Superior temporal gyrus (tissue), 1 donor: ENCODE measurements around the gene NFIX.

Experiments used
- DNase-seq: peaks from one replicate; pipeline ENCODE4 v3.0.0-alpha.2; 2016; ENCODE audit errors: extremely low spot score

The NFIX gene

DNA sequence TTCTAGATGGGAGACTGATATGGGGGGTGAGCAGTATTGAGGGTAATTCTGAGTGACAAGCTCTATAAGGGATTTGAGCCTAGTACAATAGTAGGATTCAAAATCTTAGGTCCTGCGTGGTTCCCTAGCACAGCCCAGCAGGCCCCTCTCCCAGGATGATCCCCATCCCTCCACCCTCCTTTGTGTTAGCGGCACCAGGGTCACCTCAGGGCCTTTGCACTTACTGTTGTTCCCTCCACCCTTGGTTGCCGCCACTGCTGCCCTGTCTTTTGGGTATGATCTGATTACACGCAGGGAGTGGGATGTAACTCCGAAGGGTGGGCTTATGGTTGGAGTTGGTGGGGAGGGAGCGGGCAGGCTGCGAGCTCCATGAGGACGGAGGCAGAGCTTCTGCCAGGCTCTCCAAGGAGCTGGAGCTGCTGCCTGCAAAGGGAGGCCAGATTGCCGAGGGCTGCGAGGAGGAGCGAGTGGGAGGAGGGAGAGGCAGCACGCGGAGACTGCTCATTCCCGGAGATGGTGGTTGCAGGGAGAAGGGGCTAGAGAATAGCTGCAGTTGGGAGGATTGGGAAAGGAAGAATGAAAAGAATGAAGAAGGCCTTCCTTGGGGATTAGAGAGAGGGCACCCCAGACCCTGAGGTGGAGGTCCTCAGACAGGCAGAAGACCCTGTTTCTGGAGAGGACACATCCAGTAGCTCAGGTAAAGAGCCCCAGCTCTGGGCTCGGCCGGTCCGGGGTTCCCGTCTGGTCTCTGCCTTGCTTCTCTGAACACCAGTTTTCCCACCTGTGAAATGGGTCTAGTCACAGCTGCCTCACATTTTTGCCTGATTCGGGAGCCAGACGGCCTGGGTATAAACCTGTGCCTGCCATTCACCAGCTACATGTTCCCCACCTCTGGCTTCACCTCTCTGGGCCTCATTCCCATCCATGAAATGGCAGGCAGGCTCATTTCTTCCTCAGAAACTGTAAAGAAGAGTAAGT is 128.0 kb downstream of the NFIX start:
- DNase-seq = no peak

DNA sequence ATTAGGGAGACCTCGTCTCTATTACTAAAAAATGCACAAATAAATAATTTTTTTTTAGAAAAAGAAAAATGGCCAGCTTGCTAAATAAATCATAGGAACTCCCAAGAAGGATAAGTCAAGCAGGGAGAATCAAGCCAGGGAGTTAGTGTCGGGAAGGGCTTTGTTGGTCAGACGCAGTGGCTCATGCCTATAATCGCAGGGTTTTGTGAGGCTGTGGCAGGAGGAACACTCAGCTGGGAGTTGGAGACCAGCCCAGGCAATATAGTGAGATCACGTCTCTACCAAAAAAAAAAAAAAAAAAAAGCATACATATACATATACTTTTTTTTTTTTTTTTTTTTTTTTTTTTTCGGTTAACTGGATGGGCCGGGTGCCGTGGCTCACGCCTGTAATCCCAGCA is 131.8 kb downstream of the NFIX start:
- no peak for DNase-seq

DNA sequence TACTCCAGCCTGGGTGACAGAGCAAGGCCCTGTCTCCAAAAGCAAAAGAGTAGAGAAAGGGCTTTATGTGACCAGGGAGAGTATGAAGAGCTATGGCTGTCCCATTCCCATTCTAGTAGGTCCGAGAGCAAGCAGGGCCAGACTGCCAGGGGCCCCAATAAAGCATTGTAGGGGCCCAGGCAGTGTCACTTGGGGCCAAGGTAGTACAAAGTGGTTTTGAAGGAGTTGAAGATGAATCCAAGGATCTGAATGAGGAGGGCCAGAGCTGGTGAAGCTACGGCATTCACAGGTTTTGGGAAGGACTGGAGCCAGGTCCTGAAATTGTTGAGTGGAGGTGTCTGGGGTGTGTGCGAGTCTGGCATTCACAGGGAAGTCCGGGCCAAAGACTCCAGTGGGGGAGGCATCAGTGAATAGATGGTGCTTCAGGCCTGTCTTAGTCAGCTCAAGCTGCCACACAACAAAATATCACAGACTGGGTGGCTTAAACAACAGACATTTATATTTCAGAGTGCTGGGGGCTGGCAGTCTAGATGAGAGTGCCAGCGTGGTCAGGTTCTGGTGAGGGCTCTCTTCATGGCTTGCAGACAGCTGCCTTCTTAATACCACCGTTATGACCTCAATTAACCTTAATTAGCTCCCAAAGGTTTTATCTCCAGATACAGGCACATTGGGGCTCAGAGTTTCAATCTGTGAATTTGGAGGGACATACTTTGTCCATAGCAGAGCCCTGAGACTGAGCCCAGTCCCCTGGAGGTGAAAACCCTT is 132.7 kb downstream of the NFIX start:
- DNase-seq = no peak

DNA sequence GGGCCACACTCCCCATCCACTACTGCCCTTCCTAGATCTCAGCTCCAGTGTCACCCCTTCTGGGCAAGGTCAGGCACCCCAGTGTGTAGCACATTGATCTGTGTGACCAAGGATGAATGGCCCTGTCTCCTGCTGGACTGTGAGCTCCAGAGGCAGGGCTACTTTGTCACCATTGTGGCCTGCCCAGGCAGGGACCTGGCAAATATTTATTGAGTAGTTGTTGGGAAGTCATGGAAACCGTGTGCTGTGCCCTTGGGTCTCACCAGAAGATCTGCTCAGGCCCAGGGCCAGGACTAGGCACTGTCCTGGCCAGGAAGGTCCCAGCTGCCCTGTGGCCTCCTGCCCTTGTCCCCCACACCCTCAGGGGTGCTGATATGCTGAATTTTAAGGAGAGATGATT is 133.3 kb downstream of the NFIX start:
- no peak for DNase-seq

DNA sequence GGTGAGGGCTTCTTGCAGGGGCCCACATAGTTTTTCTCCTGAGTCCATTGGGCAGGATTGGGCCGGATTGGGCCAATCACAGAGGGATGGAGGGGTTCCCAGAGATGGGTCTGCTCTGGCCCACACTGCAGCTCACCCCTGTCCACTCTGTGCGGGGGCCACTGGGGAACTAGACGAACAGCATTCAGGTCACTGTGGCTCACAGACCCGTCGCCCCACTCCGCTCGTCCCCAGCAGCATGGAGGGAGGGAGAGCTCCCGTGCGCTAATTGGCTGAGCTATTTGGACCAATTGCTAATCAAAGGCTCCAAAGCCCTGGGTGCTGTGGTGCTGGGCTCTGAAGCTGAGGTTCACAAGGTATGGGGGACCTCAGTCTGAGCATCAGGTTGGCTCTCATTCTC is 134.1 kb downstream of the NFIX start:
- DNase-seq = no peak

DNA sequence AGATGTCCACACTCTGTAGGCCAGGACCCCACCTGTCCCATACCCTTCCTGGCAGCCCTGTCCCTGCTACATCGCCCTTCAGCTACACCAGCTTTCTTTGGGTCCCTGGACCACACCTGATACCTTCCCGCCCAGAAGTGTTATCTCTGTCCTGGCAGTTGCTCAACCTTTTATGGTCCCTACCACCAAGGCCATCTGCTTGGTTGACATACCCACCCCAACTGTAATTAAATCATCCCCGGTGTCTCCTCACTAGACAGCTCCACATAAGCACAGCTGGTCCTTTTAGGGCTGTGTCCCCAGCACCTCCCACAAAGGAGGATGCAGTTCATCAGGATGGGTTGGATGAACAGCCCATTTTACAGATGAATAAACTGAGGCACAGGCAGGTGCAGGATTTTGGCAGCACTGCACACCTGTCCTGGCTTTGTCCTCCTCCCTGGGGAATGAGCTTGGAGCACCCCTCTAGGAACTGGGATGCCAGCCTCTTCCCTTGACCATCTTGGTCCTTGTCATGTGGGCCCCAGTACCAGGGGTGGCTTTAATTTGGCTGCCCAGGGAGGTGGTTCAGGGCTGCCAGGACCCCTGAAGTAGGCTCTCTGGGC is 135.7 kb downstream of the NFIX start:
- DNase-seq = no peak

DNA sequence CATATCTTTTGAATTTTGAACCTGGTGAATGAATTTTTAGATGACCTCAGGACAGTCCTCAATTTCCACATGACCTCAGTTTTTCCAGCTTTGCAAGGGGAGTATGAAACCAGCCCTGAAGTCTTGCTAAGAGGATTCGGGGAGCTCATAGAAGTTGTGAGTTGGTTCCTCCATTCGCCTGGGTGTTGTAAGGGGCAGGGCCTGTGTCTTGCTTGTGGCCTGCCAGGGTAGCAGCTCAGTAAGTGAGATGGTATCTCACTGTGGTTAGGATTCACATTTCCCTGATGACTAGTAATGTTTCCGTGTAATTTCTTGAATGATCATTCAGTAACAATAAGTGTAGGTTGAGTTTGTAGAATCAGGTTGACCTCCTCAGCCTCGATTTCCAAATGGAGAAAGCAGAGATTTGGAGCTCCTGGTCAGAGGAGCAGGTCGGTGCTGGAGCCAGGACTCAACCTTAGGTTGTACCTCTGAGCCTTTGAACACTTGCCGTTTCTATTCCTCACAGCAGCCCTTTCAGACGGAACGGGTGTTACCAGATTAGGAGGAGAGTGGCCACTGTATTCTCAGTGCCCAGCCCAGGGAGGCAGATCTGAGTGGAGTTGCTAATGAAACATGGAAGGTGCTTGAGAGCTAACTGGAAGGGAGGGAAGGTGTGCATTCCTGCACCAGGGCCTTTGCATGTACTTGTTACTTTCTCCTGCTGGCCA is 137.4 kb downstream of the NFIX start:
- DNase-seq = no peak

DNA sequence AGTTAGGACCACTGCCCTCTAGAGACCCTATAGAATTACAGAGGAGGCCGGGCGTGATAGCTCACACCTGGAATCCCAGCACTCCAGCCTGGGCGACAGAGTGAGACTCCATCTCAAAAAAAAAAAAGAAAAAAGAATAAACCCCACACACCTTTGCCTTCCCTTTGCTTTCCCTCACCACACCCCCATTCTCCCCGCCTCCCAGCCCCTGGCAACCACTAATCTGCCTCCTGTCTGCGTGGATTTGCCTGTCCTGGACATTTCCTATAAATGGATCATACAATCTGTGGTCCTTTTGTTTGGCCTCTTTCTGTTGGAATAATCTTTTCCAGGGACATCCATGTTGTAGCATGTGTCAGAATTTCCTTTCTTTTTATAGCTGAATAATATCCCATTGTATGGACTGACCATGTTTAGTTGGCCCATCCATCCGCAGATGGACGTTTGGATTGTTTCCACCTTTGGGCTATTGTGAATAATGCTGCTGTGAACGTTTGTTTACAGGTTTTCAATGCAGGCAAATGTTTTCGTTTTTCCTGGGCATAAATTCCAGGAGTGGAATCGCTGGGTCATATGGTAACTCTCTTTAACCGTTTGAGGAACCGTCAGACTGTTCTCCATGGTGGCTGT is 138.1 kb downstream of the NFIX start:
- peak; percentile 85 for DNase-seq

DNA sequence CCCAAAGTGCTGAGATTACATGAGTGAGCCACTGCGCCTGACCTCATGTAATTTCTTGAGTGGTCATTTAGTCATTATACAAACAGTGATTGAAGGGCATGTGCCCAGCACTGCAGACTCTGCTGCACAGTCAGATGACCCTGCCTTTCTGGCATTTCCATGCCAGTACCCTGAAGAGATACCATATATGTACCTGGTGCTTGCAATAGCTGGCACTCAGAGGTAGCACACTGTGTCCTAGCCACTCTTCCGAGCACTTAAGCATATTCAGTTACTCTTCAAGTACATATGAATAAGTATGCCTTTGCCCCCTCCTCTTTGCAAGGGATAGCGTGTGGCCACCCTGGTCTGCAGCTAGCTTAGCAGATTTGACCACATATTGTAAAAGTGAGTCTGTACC is 139.4 kb downstream of the NFIX start:
- DNase-seq = peak; percentile 5

DNA sequence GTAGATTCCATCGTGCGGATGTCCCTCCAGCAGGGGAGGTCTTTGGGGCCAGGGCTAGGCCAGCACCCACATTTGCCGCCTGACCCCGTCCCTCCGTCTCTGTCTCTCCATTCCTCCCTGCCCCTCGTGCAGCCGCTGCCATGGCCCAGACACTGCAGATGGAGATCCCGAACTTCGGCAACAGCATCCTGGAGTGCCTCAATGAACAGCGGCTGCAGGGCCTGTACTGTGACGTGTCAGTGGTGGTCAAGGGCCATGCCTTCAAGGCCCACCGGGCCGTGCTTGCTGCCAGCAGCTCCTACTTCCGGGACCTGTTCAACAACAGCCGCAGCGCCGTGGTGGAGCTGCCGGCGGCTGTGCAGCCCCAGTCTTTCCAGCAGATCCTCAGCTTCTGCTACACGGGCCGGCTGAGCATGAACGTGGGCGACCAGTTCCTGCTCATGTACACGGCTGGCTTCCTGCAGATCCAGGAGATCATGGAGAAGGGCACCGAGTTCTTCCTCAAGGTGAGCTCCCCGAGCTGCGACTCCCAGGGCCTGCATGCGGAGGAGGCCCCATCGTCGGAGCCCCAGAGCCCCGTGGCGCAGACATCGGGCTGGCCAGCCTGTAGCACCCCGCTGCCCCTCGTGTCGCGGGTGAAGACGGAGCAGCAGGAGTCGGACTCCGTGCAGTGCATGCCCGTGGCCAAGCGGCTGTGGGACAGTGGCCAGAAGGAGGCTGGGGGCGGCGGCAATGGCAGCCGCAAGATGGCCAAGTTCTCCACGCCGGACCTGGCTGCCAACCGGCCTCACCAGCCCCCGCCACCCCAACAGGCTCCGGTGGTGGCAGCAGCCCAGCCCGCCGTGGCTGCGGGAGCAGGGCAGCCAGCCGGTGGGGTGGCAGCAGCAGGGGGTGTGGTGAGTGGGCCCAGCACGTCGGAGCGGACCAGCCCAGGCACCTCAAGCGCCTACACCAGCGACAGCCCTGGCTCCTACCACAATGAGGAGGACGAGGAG is 140.1 kb downstream of the NFIX start:
- DNase-seq = peak; percentile 12

DNA sequence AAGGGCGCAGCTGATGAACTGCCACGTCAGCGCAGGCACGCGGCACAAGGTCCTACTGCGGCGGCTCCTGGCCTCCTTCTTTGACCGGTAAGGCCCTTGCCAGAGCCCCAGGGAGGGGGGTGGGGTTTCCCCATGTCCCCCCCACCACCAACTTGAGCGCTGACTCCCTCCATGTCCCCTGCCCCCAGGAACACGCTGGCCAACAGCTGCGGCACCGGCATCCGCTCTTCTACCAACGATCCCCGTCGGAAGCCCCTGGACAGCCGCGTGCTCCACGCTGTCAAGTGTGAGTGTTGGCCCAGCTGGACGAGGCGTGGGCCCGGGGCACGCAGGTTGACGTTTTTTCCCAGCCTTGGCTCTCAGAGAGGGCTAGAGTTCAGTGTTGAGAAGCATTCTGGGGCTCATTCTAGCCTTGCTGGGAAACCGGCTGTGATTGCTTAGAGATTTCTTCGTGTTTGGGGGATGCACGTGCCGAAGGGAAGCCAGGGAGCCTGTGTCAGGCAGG is 142.1 kb downstream of the NFIX start:
- DNase-seq = no peak

DNA sequence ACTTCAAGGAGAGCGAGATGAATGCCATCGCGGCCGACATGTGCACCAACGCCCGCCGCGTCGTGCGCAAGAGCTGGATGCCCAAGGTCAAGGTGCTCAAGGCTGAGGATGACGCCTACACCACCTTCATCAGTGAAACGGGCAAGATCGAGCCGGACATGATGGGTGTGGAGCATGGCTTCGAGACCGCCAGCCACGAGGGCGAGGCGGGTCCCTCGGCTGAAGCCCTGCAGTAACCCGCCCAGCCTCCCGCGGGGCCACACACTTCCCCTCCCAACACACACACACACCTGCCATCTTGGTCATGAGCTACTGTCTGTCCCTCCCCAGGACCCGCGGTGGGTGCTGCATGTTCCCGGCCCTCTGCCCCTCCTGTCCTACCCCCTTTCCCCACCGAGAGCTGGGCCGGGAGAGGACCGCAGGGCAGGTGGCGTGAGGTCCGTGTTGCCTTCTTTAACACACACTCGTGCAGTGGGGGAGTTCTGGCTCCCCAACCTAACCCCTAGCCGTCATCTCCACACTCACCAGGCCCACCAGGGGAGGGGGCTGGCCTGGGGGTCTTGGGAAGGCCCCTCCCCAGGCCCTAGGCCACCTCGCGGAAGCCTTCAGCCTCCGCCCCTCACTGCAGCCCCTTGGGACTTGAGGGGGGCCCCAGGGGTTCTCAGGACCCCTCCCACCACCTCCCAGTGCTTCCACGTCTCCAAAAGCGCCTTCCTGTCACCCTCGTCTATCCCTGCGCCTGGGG is 143.1 kb downstream of the NFIX start:
- DNase-seq = no peak

DNA sequence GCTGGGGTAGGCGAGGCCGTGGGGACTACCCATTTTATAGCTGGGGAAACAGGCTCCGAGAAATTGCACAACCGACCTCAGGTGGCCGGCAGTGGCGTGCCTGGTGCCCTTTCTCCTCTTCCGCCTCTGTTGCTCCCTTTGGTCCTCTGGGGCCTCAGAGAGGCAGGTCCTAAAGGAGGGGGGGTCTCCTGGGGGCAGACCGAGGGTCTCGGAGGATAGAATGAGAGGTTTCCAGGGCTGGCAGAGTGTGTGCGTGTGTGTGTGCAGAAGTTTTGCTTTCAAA is 143.6 kb downstream of the NFIX start:
- DNase-seq = no peak

DNA sequence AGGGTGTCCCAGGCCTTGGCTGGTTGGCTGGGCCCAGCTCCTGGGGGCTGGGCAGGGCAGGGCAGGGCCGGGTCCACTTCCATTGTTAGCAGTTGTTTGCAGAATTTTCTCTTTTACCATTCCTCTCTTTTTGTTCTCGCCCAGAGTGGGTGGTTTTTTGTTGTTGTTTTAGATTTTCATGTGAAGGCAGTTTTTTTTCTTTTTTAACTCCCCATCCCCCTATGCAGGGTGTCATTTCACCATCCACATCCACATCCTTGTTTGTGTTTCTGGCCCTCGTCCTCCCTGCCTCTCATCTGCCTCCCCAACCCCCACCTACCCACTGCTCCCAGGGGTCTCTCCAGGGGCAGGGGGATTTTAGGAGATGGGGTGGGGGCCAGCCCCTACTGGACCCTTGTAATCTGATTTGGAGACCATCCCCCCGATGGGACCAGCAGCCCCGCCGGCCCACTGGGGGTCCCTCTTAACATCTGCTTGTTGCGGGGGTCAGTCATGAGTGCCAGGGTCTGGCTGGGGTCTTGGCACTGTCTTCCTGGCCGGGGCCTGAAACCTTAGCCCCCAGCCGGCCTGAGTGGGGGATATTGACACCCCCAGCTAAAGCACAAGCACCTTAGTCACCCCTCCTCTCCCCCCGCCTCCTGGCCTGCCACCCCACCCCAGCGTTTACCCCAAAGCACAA is 144.5 kb downstream of the NFIX start:
- no peak for DNase-seq

DNA sequence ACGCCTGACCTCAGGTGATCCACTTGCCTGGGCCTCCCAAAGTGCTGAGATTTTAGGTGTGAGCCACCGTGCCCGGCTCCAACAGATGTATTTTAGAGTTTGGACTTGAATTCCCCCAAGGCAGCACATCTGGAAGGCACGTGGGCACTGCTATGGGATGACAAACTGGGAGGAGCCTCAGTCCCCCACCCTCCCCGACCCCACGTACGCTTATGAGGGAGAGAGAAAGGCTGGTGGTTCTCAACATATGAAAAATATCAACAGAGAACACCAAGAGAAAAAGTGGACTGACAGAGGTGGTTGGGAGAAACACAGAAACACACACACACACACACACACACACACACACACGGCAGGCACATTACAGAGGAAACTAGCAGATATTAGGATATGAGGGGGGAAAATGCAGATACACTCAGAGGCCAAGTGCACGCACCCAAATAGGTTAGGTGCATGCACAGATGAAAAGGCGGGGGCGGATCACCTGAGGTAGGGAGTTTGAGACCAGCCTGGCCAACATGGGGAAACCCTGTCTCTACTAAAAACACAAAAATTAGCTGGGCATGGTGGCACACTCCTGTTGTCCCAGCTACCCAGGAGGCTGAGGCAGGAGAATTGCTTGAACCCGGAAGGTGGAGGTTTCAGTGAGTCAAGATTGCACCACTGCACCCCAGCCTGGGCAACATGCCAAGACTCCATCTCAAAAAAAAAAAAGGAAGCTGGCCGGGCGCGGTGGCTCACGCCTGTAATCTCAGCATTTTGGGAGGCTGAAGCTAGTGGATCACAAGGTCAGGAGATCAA is 151.7 kb downstream of the NFIX start:
- no peak for DNase-seq
